ENCODE data around the gene XXYLT1. TPM values are rescaled to one million over a fixed set of nuclear protein-coding genes. Genes with fewer than 3 reads are reported as not detected.

Gene XXYLT1
- total RNA-seq, 1 experiment from 2014 or later: 10.9 TPM

DNA sequence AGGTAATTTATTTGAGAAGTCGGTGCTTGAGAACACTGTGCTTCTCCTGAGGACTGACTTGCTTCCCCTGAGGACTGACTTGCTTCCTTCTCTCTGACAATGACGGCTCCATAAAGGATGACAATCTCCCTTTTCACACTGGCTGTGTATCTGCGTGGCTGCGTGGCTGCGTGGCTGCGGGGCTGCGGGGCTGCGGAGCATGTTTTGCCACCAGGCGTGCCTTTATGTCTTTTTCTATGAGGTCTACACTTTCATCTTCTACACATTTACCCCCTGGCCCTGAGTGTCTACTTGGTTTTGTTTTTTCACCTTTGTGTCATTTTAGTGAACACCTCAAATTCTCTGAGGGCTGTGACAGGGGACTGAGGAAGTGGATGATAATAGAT is 89.9 kb downstream of the XXYLT1 start:
- Histone ChIP-seq H3K9ac (ENCODE audit: low read length) (no peak overlapping the region), H3K79me2 (ENCODE audit: insufficient read depth, low read length) (no peaks in the 10 kb centered on the region), H3K36me3 (ENCODE audit: control insufficient read depth in 1 of 2, insufficient read depth in 2 of 2, low read length in 2 of 2) (no peaks in the 10 kb centered on the region), H3K4me3 (replicated peaks in 1 of 2; ENCODE audit: low read depth in 1 of 2, low read length in 2 of 2) (no peak overlapping the region), H3K4me2 (ENCODE audit: low read length) (no peak overlapping the region), H3K4me1 (ENCODE audit: control insufficient read depth in 1 of 2, insufficient read depth in 2 of 2, low read length in 2 of 2) (peaks cover 0 to 8% of the 10 kb centered on the region in 2 experiments; a peak in 2 of 4 replicates), H2AFZ (ENCODE audit: low read depth, low read length, poor library complexity, severe bottlenecking) (no peak overlapping the region), H3K27ac (ENCODE audit: low read depth, low read length) (no peak overlapping the region), H3K27me3 (ENCODE audit: insufficient read depth, low read length) (no peaks in the 10 kb centered on the region), H4K20me1 (ENCODE audit: insufficient read depth) (no peaks in the 10 kb centered on the region), H3K9me3 (ENCODE audit: control insufficient read depth in 1 of 2, insufficient read depth in 1 of 2, low read depth in 1 of 2, low read length in 2 of 2) (no peaks in the 10 kb centered on the region), H3K9me2 (ENCODE audit: insufficient read depth) (no peaks in the 10 kb centered on the region)
- CTCF ChIA-PET: no interaction called here
- intact Hi-C loops (cut with micrococcal nuclease): no loop called here
- TF ChIP-seq ELF1 (IDR thresholded peaks at IDR 0.05; ENCODE audit: borderline replicate concordance, low read depth) (no peak), CBX3 (IDR thresholded peaks at IDR 0.05; ENCODE audit: low read depth) (no peak), RAD21 (IDR thresholded peaks at IDR 0.05; ENCODE audit: low read depth) (no peak), EZH2phosphoT487 (IDR thresholded peaks at IDR 0.05; ENCODE audit: borderline replicate concordance) (no peak), SRF (IDR thresholded peaks at IDR 0.05; ENCODE audit: low read depth) (no peak), ZFX (IDR thresholded peaks at IDR 0.05) (no peak), CEBPB (IDR thresholded peaks at IDR 0.05; ENCODE audit: low read depth) (no peak), ZNF274 (IDR thresholded peaks at IDR 0.05; ENCODE audit: low read depth, low read length) (no peak), EZH2 (IDR thresholded peaks at IDR 0.05) (no peak), YY1 (IDR thresholded peaks at IDR 0.05; ENCODE audit: extremely low read depth, insufficient replicate concordance, low read depth, low read length) (no peak), SIN3A (IDR thresholded peaks at IDR 0.05; ENCODE audit: low read depth) (no peak), POLR2AphosphoS5 (IDR thresholded peaks at IDR 0.05; ENCODE audit: low read depth, low read length) (no peak), POLR2A (IDR thresholded peaks at IDR 0.05; ENCODE audit: borderline replicate concordance, extremely low read depth, insufficient read depth, insufficient read length) (no peak)
- TF ChIP-seq, protein P1, sequence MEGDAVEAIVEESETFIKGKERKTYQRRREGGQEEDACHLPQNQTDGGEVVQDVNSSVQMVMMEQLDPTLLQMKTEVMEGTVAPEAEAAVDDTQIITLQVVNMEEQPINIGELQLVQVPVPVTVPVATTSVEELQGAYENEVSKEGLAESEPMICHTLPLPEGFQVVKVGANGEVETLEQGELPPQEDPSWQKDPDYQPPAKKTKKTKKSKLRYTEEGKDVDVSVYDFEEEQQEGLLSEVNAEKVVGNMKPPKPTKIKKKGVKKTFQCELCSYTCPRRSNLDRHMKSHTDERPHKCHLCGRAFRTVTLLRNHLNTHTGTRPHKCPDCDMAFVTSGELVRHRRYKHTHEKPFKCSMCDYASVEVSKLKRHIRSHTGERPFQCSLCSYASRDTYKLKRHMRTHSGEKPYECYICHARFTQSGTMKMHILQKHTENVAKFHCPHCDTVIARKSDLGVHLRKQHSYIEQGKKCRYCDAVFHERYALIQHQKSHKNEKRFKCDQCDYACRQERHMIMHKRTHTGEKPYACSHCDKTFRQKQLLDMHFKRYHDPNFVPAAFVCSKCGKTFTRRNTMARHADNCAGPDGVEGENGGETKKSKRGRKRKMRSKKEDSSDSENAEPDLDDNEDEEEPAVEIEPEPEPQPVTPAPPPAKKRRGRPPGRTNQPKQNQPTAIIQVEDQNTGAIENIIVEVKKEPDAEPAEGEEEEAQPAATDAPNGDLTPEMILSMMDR (IDR thresholded peaks at IDR 0.05 in 2 of 3, conservative IDR thresholded peaks at IDR 0.05 in 1 of 3; ENCODE audit: borderline replicate concordance in 1 of 3, insufficient read depth in 1 of 3, low read depth in 2 of 3, low read length in 2 of 3): no peak
- TF ChIP-seq, protein P2, sequence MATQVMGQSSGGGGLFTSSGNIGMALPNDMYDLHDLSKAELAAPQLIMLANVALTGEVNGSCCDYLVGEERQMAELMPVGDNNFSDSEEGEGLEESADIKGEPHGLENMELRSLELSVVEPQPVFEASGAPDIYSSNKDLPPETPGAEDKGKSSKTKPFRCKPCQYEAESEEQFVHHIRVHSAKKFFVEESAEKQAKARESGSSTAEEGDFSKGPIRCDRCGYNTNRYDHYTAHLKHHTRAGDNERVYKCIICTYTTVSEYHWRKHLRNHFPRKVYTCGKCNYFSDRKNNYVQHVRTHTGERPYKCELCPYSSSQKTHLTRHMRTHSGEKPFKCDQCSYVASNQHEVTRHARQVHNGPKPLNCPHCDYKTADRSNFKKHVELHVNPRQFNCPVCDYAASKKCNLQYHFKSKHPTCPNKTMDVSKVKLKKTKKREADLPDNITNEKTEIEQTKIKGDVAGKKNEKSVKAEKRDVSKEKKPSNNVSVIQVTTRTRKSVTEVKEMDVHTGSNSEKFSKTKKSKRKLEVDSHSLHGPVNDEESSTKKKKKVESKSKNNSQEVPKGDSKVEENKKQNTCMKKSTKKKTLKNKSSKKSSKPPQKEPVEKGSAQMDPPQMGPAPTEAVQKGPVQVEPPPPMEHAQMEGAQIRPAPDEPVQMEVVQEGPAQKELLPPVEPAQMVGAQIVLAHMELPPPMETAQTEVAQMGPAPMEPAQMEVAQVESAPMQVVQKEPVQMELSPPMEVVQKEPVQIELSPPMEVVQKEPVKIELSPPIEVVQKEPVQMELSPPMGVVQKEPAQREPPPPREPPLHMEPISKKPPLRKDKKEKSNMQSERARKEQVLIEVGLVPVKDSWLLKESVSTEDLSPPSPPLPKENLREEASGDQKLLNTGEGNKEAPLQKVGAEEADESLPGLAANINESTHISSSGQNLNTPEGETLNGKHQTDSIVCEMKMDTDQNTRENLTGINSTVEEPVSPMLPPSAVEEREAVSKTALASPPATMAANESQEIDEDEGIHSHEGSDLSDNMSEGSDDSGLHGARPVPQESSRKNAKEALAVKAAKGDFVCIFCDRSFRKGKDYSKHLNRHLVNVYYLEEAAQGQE (IDR thresholded peaks at IDR 0.05; ENCODE audit: low read depth): no peak
- TF ChIP-seq, protein P3, sequence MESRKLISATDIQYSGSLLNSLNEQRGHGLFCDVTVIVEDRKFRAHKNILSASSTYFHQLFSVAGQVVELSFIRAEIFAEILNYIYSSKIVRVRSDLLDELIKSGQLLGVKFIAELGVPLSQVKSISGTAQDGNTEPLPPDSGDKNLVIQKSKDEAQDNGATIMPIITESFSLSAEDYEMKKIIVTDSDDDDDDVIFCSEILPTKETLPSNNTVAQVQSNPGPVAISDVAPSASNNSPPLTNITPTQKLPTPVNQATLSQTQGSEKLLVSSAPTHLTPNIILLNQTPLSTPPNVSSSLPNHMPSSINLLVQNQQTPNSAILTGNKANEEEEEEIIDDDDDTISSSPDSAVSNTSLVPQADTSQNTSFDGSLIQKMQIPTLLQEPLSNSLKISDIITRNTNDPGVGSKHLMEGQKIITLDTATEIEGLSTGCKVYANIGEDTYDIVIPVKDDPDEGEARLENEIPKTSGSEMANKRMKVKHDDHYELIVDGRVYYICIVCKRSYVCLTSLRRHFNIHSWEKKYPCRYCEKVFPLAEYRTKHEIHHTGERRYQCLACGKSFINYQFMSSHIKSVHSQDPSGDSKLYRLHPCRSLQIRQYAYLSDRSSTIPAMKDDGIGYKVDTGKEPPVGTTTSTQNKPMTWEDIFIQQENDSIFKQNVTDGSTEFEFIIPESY (IDR thresholded peaks at IDR 0.05; ENCODE audit: extremely low read depth, insufficient replicate concordance, low read length): no peak
- TF ChIP-seq, protein P4, sequence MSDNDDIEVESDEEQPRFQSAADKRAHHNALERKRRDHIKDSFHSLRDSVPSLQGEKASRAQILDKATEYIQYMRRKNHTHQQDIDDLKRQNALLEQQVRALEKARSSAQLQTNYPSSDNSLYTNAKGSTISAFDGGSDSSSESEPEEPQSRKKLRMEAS (IDR thresholded peaks at IDR 0.05): no peak
- RAD21 ChIA-PET (ENCODE audit: low non-redundant PET in 1 of 2, low total read pairs in 2 of 2, uncharacterized antibody in 2 of 2, unreplicated experiment in 2 of 2): no interaction called here
- ATAC-seq (no peak), DNase-seq (ENCODE audit: low read depth, low spot score) (no peak)
- POLR2A ChIA-PET: no interaction called here
- BruUV-seq (replicated peaks): no TSS peak

Data from HCT116 (cell line).